Right atrium auricular region (tissue), 2 donors: ENCODE results near the gene SLC24A5. TPM values are rescaled to one million over a fixed set of nuclear protein-coding genes. Genes with fewer than 3 reads are reported as not detected.

Experiments
- DNase-seq: peaks from one replicate; pipeline ENCODE4 v3.0.0-alpha.2; 2019; ENCODE audit warnings: low spot score
- H3K27ac ChIP-seq, 2 donors: fragments of 200-600 bp; sonication (generic); 1 replicate in 1 of 2; 2 replicates in 1 of 2; pipeline ENCODE4 v1.5.1; 2016 to 2019
- H3K27me3 ChIP-seq, 2 donors: fragments of 200-600 bp; sonication (generic); one replicate each; pipeline versions ENCODE4 v1.5.1 to v1.6.0; 2017 to 2019
- H3K36me3 ChIP-seq: fragments of 200-600 bp; sonication (generic); one replicate; pipeline ENCODE4 v1.5.1; 2016
- H3K4me1 ChIP-seq, 2 donors: fragments of 200-600 bp; sonication (generic); one replicate each; pipeline versions ENCODE4 v1.5.1 to v1.6.0; 2017 to 2019
- H3K4me3 ChIP-seq, 2 donors: fragments of 200-600 bp; sonication (generic); 1 replicate in 1 of 2; 2 replicates in 1 of 2; pipeline ENCODE4 v1.5.1; 2017 to 2019; ENCODE audit warnings: mild to moderate bottlenecking in 1 of 2, moderate library complexity in 1 of 2
- H3K9me3 ChIP-seq, 2 donors: fragments of 200-600 bp; sonication (generic); one replicate each; pipeline ENCODE4 v1.5.1; 2019
- total RNA-seq, 2 donors: library from RNA; depleted of rRNA; stranded (reverse); fragments of >200 nt; gene quantifications; one replicate each; pipeline ENCODE4 v1.1.0, GENCODE V29; 2016
- TF ChIP-seq, protein P1 (sequence below), 2 donors: fragments of 200-600 bp; sonication (generic); IDR thresholded peaks; one replicate each; pipeline ENCODE4 v1.5.1; 2019; ENCODE audit warnings: antibody characterized with exemption in 2 of 2

SLC24A5 gene
- total RNA-seq, 2 donors from 2014 or later = not detected

GRCh38 chr15:48190932-48191573 lies 70.3 kb downstream of the SLC24A5 start:
- DNase-seq = no peak
- Histone ChIP-seq H3K4me1 (no peaks in the 10 kb centered on the region), H3K27me3 (no peaks in the 10 kb centered on the region), H3K4me3 (no peak overlapping the region), H3K9me3 (no peaks in the 10 kb centered on the region), H3K27ac (no peak overlapping the region), H3K36me3 (no peaks in the 10 kb centered on the region)
- TF ChIP-seq, protein P1, sequence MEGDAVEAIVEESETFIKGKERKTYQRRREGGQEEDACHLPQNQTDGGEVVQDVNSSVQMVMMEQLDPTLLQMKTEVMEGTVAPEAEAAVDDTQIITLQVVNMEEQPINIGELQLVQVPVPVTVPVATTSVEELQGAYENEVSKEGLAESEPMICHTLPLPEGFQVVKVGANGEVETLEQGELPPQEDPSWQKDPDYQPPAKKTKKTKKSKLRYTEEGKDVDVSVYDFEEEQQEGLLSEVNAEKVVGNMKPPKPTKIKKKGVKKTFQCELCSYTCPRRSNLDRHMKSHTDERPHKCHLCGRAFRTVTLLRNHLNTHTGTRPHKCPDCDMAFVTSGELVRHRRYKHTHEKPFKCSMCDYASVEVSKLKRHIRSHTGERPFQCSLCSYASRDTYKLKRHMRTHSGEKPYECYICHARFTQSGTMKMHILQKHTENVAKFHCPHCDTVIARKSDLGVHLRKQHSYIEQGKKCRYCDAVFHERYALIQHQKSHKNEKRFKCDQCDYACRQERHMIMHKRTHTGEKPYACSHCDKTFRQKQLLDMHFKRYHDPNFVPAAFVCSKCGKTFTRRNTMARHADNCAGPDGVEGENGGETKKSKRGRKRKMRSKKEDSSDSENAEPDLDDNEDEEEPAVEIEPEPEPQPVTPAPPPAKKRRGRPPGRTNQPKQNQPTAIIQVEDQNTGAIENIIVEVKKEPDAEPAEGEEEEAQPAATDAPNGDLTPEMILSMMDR (IDR thresholded peaks at IDR 0.05) = no peak

GRCh38 chr15:48191574-48192225 lies 70.9 kb downstream of the SLC24A5 start, which contains the start of gene CTXN2:
TSS of gene CTXN2 (plus strand) at chr15:48191665. CDS start at chr15:48201301, 9,636 bp downstream.
- TF ChIP-seq, protein P1 (IDR thresholded peaks at IDR 0.05) = no peak
- H3K36me3 ChIP-seq = no peaks in the 10 kb centered on the region
- H3K9me3 ChIP-seq = no peaks in the 10 kb centered on the region
- H3K27me3 ChIP-seq = no peaks in the 10 kb centered on the region
- no peaks in the 10 kb centered on the region for H3K4me1 ChIP-seq
- no peak within 1 kb of the TSS for H3K27ac ChIP-seq
- H3K4me3 ChIP-seq = no peak within 1 kb of the TSS
- no peak for DNase-seq

Other genes starting within 250 kb of the SLC24A5 start
- gene MYEF2, start 57.3 kb downstream of the SLC24A5 start, total RNA-seq = 10 to 100 TPM in 1 of 2 donors, 1 to 10 TPM in 1; 7.5 to 11.1 TPM
- gene CTXN2, start 70.7 kb downstream of the SLC24A5 start, total RNA-seq = not detected
- gene SLC12A1, start 85.3 kb downstream of the SLC24A5 start, total RNA-seq = not detected
- gene DUT, start 210.4 kb downstream of the SLC24A5 start, total RNA-seq = 100 to 1,000 TPM in 1 of 2 donors, 10 to 100 TPM in 1; 64.5 to 109 TPM